MM.1S (cell line): ENCODE data around the gene TCL1A.

ENCODE experiments used
- EZH2 ChIP-seq: fragments of 300-600 bp; sonication (generic); optimal IDR thresholded peaks from 2 replicates; pipeline ENCODE3; 2017; ENCODE audit warnings: low read depth, mild to moderate bottlenecking, antibody characterized with exemption, low read length, mixed read lengths
- TF ChIP-seq, protein P1 (sequence below): fragments of 300-600 bp; sonication (generic); IDR thresholded peaks from 2 replicates; pipeline ENCODE4 v1.5.1; 2016; ENCODE audit warnings: antibody characterized with exemption, low read length, mixed read lengths

DNA sequence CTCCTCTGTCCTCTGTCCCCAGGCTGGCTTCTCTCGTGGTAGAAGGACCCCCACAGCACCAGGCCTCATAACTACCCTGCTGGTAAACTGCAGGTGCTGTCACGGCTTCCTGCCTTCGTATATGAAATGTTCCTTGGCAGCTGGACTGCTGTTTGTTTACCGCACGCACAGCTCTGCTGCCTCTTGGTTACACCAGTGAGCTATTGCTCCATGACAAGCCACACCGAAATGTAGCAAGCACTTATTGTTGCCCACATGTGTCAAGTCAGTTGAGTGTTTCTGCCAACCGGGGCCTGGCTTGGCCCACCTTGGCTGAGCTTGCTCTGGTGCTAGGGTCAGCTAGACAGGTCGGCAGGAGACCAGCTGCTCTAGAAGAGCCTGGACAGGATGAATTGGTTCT is 49.4 kb downstream of the TCL1A start:
- TF ChIP-seq, protein P1, sequence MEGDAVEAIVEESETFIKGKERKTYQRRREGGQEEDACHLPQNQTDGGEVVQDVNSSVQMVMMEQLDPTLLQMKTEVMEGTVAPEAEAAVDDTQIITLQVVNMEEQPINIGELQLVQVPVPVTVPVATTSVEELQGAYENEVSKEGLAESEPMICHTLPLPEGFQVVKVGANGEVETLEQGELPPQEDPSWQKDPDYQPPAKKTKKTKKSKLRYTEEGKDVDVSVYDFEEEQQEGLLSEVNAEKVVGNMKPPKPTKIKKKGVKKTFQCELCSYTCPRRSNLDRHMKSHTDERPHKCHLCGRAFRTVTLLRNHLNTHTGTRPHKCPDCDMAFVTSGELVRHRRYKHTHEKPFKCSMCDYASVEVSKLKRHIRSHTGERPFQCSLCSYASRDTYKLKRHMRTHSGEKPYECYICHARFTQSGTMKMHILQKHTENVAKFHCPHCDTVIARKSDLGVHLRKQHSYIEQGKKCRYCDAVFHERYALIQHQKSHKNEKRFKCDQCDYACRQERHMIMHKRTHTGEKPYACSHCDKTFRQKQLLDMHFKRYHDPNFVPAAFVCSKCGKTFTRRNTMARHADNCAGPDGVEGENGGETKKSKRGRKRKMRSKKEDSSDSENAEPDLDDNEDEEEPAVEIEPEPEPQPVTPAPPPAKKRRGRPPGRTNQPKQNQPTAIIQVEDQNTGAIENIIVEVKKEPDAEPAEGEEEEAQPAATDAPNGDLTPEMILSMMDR: no peak
- TF ChIP-seq EZH2: no peak
